Activated T-cell treated with anti-CD3 and anti-CD28 coated beads, Interleukin-2, amount 50 U/mL, for 72 hours (primary cell): ENCODE results near the gene CACNA1S. TPM values are rescaled to one million over a fixed set of nuclear protein-coding genes. Genes with fewer than 3 reads are reported as not detected.

Experiments
- ATAC-seq, 2 donors: fragments of 150-1000 bp; cut with Tn5 transposase; replicated peaks in 1 of 2; 2 replicates each; pipeline ENCODE4 v1.10.0; 2021; ENCODE audit warnings: moderate library complexity in 2 of 2, mild to moderate bottlenecking in 1 of 2
- DNase-seq, 2 donors: peaks; one replicate each; pipeline ENCODE4 v3.0.0; 2021 to 2022; ENCODE audit warnings: mixed read lengths in 1 of 2
- H3K27ac Mint-ChIP-seq: one replicate; pipeline ENCODE4 v1.8.0; 2022; ENCODE audit warnings: mild to moderate bottlenecking, moderate library complexity, mixed read lengths
- H3K27me3 Mint-ChIP-seq: one replicate; pipeline ENCODE4 v1.8.0; 2022; ENCODE audit warnings: low read depth, mixed read lengths
- H3K36me3 Mint-ChIP-seq, 2 donors: one replicate each; pipeline ENCODE4 v1.8.0; 2022; ENCODE audit warnings: mixed read lengths in 2 of 2, mild to moderate bottlenecking in 1 of 2; ENCODE audit not compliant: insufficient read depth in 2 of 2
- H3K4me1 Mint-ChIP-seq: one replicate; pipeline ENCODE4 v1.8.0; 2022; ENCODE audit warnings: low read depth, mixed read lengths
- H3K4me3 Mint-ChIP-seq, 2 donors: one replicate each; pipeline ENCODE4 v1.8.0; 2022; ENCODE audit warnings: mild to moderate bottlenecking in 2 of 2, mixed read lengths in 2 of 2, moderate library complexity in 2 of 2
- H3K9me3 Mint-ChIP-seq, 2 donors: one replicate each; pipeline ENCODE4 v1.8.0; 2022; ENCODE audit warnings: mixed read lengths in 2 of 2
- total RNA-seq, 2 donors: library from RNA; stranded (reverse); gene quantifications; one replicate each; pipeline ENCODE4 v1.2.3, GENCODE V29; 2022

CACNA1S gene
- total RNA-seq, 2 donors from 2014 or later: not detected

DNA sequence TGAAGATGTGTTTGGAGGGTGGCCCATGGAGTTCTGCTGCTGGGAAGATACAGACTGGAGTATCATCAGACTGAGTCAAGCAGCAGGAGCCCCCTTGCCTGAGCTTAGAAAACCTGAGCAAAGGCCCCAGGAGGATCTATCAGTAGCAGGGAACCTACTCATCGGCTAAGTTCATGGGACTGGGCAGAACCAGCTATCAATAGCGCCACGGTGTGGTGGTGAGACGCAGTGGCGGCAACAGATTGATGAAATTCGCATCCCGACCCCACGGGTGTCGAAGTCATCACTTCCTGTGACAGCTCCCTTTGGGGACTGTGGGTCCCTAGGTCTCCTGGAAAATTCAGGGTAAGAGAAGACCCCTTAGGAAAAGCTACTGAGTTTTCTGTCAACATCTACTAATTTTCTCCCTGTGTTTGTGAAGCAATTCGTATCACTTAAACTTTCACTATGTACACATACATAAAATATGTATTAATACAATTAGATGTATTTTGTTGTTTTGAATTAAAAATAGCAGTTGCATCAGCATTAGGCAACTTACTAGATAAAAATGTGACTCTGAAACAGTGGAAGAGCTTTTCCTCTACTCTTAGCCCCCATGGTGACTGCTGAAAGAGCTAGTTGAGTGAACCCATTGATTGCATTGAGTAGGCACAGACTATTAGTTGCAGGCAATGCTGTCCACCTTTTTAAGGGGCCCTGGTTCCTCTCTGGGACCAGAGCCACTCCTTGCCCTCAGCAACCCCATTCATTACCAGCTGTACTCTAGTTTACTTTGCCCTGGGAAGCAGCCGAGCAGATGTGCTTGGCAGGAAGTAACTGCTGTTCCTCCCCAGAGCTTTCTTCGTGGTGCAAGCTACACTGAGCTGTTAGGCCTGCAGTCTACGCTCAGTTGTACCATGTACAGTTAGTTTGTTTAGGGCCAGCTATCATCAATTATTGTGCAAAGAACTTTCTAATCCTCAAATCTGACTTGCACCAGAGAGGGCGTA lies 7.3 kb upstream of the CACNA1S start:
- ATAC-seq (peak; percentile 36 to 44), DNase-seq (peak; percentile 65 to 70)
- Mint-ChIP-seq H3K9me3 (no peaks in the 10 kb centered on the region), H3K4me3 (no peak overlapping the region), H3K36me3 (no peaks in the 10 kb centered on the region), H3K27me3 (no peaks in the 10 kb centered on the region), H3K27ac (no peak overlapping the region), H3K4me1 (peaks cover 7% of the 10 kb centered on the region)

GRCh38 chr1:201116091-201116490 lies 3.9 kb upstream of the CACNA1S start:
- no peak overlapping the region for H3K4me3 Mint-ChIP-seq
- peaks cover 6% of the 10 kb centered on the region for H3K27me3 Mint-ChIP-seq
- H3K9me3 Mint-ChIP-seq: no peaks in the 10 kb centered on the region
- peaks cover 7% of the 10 kb centered on the region for H3K4me1 Mint-ChIP-seq
- DNase-seq (no peak), ATAC-seq (no peak)
- no peaks in the 10 kb centered on the region for H3K36me3 Mint-ChIP-seq
- no peak overlapping the region for H3K27ac Mint-ChIP-seq

DNA sequence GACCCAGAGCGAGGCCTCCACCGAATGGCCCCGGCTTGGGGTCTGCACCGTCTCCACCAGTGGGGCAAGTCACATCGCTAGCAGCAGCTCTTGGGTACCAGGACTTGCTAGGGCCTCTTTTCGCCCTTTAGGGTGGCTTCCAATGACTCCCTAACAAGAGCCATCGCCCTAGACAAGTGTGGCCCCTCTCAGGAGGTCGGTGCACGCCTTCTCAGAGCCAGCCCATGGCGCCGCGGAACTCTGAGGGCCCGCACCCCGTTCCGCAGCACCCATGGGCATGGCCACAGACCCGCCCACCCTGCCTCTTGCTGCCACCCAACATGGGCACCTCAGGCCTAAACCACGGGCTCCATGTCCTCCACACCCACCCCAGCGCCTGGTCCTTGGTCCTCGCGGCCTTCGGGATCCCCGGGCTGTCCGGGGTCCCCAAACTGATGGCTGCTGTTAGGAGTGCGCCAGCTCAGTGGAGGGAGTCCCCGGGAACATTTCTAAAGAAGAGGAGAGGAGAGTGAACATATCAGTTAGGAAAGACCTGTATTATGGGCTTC lies 3.2 kb upstream of the CACNA1S start:
- Mint-ChIP-seq H3K36me3 (no peaks in the 10 kb centered on the region), H3K4me3 (no peak overlapping the region), H3K4me1 (peaks cover 7% of the 10 kb centered on the region), H3K27ac (no peak overlapping the region), H3K27me3 (peaks cover 6% of the 10 kb centered on the region), H3K9me3 (no peaks in the 10 kb centered on the region)
- ATAC-seq (no peak), DNase-seq (no peak)

DNA sequence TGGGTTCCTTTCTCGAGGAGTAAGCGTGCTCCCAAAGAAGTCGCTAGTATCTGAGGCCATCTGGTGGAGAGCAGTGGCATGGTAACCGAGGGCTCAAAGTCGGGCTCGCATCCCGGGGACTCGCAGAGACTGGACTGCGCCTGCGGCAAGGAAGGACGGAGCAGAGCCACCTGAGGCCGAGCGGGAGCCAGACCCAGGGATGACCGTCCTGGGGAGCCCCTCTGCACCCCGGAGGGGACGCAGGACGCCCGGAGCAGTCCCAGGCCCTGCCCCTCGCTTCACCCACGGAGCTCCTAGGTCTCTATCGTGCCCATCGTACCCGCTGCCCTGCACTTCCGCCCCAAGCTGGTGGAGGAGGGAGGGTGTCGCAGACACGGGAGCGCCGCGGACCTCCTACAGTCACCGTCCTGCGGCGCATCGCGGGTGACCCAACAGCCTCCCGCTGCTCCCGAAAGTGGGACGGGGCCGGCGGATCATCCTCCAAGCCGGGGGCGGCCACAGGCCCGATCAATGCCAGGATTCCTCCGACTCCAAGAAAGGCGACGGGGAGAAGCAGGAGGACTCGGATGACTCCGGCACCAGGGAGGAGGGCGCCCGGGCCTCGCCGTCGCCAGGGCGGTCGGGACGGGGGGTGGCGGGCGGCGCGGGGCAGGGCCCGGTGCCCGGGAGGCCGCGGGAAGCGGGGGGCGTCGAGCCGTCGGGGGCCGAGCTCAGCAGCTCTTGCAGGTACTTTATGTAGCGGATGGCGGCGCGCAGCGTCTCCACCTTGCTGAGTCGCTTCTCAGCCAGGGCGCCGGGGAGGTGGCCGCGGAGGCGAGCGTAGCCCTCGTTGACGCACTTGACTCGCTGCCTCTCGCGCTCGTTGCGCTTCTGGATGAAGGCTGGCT lies 2.3 kb upstream of the CACNA1S start:
- peak overlapping the region; percentile 95 to 97 for H3K4me3 Mint-ChIP-seq
- ATAC-seq: peak; percentile 92 to 94
- H3K27me3 Mint-ChIP-seq: peaks cover 6% of the 10 kb centered on the region
- peak; percentile 80 to 81 for DNase-seq
- H3K9me3 Mint-ChIP-seq: no peaks in the 10 kb centered on the region
- H3K36me3 Mint-ChIP-seq: no peaks in the 10 kb centered on the region
- peak overlapping the region; percentile 87 for H3K27ac Mint-ChIP-seq
- H3K4me1 Mint-ChIP-seq: peaks cover 6% of the 10 kb centered on the region

- Mint-ChIP-seq H3K27ac (no peak overlapping the region), H3K27me3 (peaks cover 6% of the 10 kb centered on the region), H3K4me3 (peak overlapping the region; percentile 95 to 97), H3K36me3 (no peaks in the 10 kb centered on the region), H3K9me3 (no peaks in the 10 kb centered on the region), H3K4me1 (no peaks in the 10 kb centered on the region)
- no peak for ATAC-seq
- no peak for DNase-seq
These were observed 1.4 kb upstream of the CACNA1S start for GRCh38 chr1:201113451-201114244.

DNA sequence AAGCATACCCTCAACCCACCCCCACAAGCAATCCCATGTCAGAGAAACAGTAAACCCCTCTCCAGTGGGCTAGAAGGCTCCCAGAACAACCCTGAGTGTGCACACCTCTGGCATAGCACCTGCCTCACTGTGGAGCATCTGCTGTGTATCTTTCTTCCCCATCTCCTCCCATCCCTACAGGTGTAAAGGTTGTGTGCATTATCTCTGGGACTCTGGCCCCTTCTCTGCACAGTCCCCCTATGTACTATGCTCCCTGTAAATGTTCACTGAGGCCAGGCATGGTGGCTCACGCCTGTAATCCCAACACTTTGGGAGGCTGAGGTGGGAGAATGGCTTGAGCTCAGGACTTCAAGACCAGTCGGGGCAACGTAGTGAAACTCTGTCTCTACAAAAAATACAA lies 700 bp upstream of the CACNA1S start:
- DNase-seq (no peak), ATAC-seq (no peak)
- Mint-ChIP-seq H3K27ac (no peak overlapping the region), H3K4me1 (no peaks in the 10 kb centered on the region), H3K36me3 (no peaks in the 10 kb centered on the region), H3K4me3 (peak overlapping the region; percentile 15 to 23), H3K9me3 (no peaks in the 10 kb centered on the region), H3K27me3 (peaks cover 6% of the 10 kb centered on the region)

- Mint-ChIP-seq H3K27ac (no peak overlapping the region), H3K36me3 (no peaks in the 10 kb centered on the region), H3K27me3 (peaks cover 6% of the 10 kb centered on the region), H3K4me1 (no peaks in the 10 kb centered on the region), H3K9me3 (no peaks in the 10 kb centered on the region), H3K4me3 (no peak overlapping the region)
- DNase-seq (no peak), ATAC-seq (no peak)
These were observed 554 bp downstream of the CACNA1S start for GRCh38 chr1:201111672-201112071.

DNA sequence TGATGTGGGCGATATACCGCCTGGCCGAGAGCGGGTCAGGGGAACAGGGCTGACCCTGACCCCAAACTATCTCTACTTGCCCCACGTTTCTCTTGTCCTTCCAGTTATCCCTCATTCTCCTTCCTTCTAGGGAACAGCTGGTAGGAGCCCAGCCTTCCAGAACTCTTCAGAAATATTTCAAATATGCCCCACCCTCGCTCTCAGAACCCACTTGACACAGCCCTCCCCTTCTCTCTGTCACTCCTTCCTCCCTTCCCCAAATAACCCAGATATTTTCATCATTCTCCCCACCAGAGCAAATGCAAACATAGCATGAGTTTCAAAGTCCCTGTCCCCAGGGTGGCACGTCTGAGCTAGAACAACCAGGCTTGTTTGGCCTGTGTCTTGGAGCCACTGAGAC lies 1.1 kb downstream of the CACNA1S start:
- peaks cover 6% of the 10 kb centered on the region for H3K27me3 Mint-ChIP-seq
- H3K4me3 Mint-ChIP-seq: no peak overlapping the region

DNA sequence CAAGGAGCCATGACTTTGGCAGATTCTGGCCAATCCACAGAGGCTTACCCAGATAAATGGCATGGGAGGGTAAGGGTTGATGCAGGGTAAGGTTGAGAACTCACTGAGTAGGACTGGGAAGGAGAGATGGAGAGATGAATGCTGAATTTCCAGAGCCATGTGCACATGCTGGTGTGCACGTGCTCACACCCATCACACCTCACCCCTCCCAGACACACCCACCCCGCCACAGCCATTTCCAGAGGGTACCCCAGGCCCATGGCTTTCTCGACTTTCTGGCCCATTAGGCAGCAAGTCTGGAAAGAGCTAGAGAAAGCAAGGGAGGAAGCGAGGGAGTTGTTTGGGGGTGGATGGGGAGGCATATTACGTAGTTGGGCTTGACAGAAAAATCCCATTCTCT lies 1.6 kb downstream of the CACNA1S start:
- ATAC-seq: no peak
- Mint-ChIP-seq H3K9me3 (no peaks in the 10 kb centered on the region), H3K36me3 (no peaks in the 10 kb centered on the region), H3K27me3 (peaks cover 6% of the 10 kb centered on the region), H3K4me3 (no peak overlapping the region), H3K4me1 (no peaks in the 10 kb centered on the region), H3K27ac (no peak overlapping the region)
- DNase-seq: no peak

More for the DNA sequence above, 1.1 kb downstream of the CACNA1S start:
- ATAC-seq (no peak), DNase-seq (no peak)
- Mint-ChIP-seq H3K4me1 (no peaks in the 10 kb centered on the region), H3K9me3 (no peaks in the 10 kb centered on the region), H3K36me3 (no peaks in the 10 kb centered on the region), H3K27ac (no peak overlapping the region)

GRCh38 chr1:201110138-201110537 lies 2.1 kb downstream of the CACNA1S start:
- Mint-ChIP-seq H3K27ac (no peak overlapping the region), H3K4me1 (no peaks in the 10 kb centered on the region), H3K4me3 (no peak overlapping the region), H3K36me3 (no peaks in the 10 kb centered on the region), H3K9me3 (no peaks in the 10 kb centered on the region), H3K27me3 (peaks cover 6% of the 10 kb centered on the region)
- ATAC-seq (no peak), DNase-seq (no peak)

DNA sequence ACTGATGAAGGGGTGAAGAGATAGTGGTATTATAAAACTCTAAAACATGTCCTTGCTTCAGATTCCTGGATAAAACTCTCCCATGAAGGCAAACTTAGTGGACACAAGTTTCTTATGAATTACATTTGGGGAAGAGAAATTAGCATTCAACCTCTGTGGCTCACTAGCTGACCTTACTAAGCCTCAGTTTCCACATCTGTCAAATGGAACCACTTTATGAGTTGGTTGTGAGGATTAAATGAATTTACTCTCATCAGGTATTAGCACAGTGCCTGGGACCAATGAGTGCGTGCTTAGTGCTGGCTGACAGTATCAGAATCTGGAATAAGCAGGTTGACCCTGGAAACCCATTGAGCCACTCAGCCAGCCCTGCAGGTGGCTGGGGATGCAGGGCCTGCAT lies 2.6 kb downstream of the CACNA1S start:
- H3K36me3 Mint-ChIP-seq: no peaks in the 10 kb centered on the region
- no peak overlapping the region for H3K27ac Mint-ChIP-seq
- H3K27me3 Mint-ChIP-seq: peaks cover 6% of the 10 kb centered on the region
- no peaks in the 10 kb centered on the region for H3K9me3 Mint-ChIP-seq
- no peak for ATAC-seq
- no peaks in the 10 kb centered on the region for H3K4me1 Mint-ChIP-seq
- DNase-seq: no peak
- H3K4me3 Mint-ChIP-seq: no peak overlapping the region

DNA sequence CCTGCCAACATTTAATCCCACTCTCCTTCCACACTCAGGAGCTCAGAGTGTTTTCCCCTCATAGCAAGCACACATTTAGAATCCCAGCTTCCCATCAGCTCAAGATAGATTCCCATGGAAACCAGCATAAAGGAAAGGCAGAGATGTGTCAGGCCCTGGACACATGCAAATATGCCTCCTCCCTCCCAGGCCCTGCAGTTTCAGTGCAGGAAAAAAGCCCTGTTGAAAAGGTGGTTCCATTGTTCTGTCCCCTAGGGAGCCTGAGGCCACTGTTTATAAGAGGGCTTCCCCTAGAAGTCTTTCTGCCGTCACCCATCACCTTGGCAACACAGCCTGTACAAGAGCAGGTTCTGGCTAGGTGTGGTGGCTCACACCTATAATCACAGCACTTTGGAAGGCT lies 3.6 kb downstream of the CACNA1S start:
- H3K4me3 Mint-ChIP-seq: no peak overlapping the region
- peaks cover 6% of the 10 kb centered on the region for H3K27me3 Mint-ChIP-seq
- no peak overlapping the region for H3K27ac Mint-ChIP-seq
- ATAC-seq (no peak), DNase-seq (no peak)
- H3K9me3 Mint-ChIP-seq: no peaks in the 10 kb centered on the region
- H3K36me3 Mint-ChIP-seq: no peaks in the 10 kb centered on the region
- H3K4me1 Mint-ChIP-seq: no peaks in the 10 kb centered on the region
